Uterus (tissue), 2 donors: ENCODE results near the gene UBL7.

Experiments used
- POLR2A ChIP-seq, 2 donors: fragments of 450-650 bp; IDR thresholded peaks; one replicate each; pipeline ENCODE4 v1.6.1; 2016; ENCODE audit warnings: antibody characterized with exemption in 2 of 2, mild to moderate bottlenecking in 1 of 2, moderate library complexity in 1 of 2
- TF ChIP-seq, protein P1 (sequence below), 4 experiments: fragments of 200-600 bp in 2 of 4; fragments of 450-650 bp in 2 of 4; sonication (generic) in 2 of 4; IDR thresholded peaks; one replicate each; pipeline ENCODE4 v1.5.1; 2016 to 2019; ENCODE audit warnings: antibody characterized with exemption in 4 of 4, mild to moderate bottlenecking in 2 of 4, moderate library complexity in 1 of 4

DNA sequence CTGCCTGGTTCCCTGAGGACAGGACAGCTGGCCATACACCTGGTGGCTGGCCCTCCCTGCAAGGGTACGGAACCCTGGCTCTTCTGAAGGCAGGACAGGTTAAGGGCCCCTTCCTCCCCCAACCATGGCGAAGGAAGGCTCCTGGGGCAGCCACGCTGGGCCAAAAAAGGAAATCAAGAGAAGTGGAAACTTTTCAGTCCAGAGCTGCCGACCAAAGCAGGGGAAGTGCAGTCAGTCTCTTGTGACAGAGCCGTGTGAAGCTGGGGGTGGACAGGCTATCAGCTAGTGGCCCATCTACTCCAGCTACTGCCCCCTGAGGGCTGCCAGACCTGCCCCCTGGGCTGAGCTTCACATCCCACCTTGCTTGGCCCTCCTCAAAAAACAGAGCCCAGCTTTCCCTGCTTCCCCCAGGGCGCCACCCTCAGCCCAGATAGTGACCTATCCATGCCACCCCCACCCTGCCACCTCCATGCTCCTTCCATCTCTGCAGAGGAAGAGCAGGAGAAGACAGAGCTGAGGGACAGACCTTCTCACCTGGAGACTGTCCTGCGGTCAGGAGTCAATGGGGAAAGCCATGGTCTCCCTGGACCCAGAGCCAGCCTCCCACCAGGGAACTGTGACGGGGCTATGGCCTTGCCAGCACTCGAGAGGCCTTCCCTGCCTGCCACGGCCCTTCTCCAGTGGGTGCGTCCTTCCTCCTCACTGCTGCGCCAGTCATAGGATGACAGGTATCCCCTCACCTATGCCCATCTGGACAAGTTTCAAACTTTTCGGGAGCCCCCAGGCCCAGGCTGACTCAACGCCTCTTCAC, 31.8 kb downstream of the UBL7 start:
- TF ChIP-seq, protein P1, sequence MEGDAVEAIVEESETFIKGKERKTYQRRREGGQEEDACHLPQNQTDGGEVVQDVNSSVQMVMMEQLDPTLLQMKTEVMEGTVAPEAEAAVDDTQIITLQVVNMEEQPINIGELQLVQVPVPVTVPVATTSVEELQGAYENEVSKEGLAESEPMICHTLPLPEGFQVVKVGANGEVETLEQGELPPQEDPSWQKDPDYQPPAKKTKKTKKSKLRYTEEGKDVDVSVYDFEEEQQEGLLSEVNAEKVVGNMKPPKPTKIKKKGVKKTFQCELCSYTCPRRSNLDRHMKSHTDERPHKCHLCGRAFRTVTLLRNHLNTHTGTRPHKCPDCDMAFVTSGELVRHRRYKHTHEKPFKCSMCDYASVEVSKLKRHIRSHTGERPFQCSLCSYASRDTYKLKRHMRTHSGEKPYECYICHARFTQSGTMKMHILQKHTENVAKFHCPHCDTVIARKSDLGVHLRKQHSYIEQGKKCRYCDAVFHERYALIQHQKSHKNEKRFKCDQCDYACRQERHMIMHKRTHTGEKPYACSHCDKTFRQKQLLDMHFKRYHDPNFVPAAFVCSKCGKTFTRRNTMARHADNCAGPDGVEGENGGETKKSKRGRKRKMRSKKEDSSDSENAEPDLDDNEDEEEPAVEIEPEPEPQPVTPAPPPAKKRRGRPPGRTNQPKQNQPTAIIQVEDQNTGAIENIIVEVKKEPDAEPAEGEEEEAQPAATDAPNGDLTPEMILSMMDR (IDR thresholded peaks at IDR 0.05) = no peak
- no peak for TF ChIP-seq POLR2A (IDR thresholded peaks at IDR 0.05)
